Liver (tissue), 9 donors: ENCODE data around the gene GREB1L. TPM values are rescaled to one million over a fixed set of nuclear protein-coding genes. Genes with fewer than 3 reads are reported as not detected.

Experiments used
- DNase-seq: peaks from one replicate; pipeline ENCODE4 v3.0.0-alpha.2; 2017; ENCODE audit warnings: low spot score
- H3K27ac ChIP-seq, 2 donors: one replicate each; pipeline ENCODE4 v1.7.0; 2013; ENCODE audit warnings: inconsistent platforms in 2 of 2, low read length in 2 of 2, control low read depth in 1 of 2, low read depth in 1 of 2, mild to moderate bottlenecking in 1 of 2
- H3K27me3 ChIP-seq, 4 donors: one replicate each; pipeline versions ENCODE4 v1.6.1 to v1.7.0; 2013; ENCODE audit warnings: low read length in 3 of 4, inconsistent platforms in 1 of 4, mild to moderate bottlenecking in 1 of 4, moderate library complexity in 1 of 4; ENCODE audit not compliant: control insufficient read depth in 4 of 4, insufficient read depth in 4 of 4
- H3K36me3 ChIP-seq, 4 donors: one replicate each; pipeline versions ENCODE4 v1.6.1 to v1.7.0; 2013; ENCODE audit warnings: low read length in 3 of 4, mild to moderate bottlenecking in 3 of 4, low read depth in 1 of 4, moderate library complexity in 1 of 4; ENCODE audit not compliant: control insufficient read depth in 4 of 4, insufficient read depth in 3 of 4
- H3K4me1 ChIP-seq, 4 donors: one replicate each; pipeline versions ENCODE4 v1.6.1 to v1.7.0; 2013; ENCODE audit warnings: low read length in 3 of 4, mild to moderate bottlenecking in 3 of 4, moderate library complexity in 1 of 4; ENCODE audit not compliant: control insufficient read depth in 4 of 4, insufficient read depth in 4 of 4
- H3K4me3 ChIP-seq, 3 donors: one replicate each; pipeline versions ENCODE4 v1.6.1 to v1.7.0; 2013; ENCODE audit warnings: low read length in 3 of 3, control low read depth in 1 of 3, low read depth in 1 of 3, mild to moderate bottlenecking in 1 of 3
- H3K9ac ChIP-seq, 2 donors: one replicate each; pipeline ENCODE4 v1.7.0; 2013; ENCODE audit warnings: low read length in 2 of 2, mild to moderate bottlenecking in 2 of 2, moderate library complexity in 2 of 2, control low read depth in 1 of 2, low read depth in 1 of 2
- H3K9me3 ChIP-seq, 4 donors: one replicate each; pipeline versions ENCODE4 v1.6.1 to v1.7.0; 2013; ENCODE audit warnings: low read length in 3 of 4; ENCODE audit not compliant: control insufficient read depth in 4 of 4
- CTCF ChIP-seq: fragments of 150-350 bp; IDR thresholded peaks from 2 replicates; pipeline ENCODE4 v1.5.1; 2017; ENCODE audit warnings: improper control_type of control experiment, low read depth, low read length; ENCODE audit not compliant: missing input control
- EGR1 ChIP-seq, 2 donors: IDR thresholded peaks; 2 replicates each; pipeline ENCODE4 v1.6.1; 2016 to 2018; ENCODE audit warnings: antibody characterized with exemption in 2 of 2, low read depth in 2 of 2
- FOXA1 ChIP-seq: IDR thresholded peaks from 2 replicates; pipeline ENCODE4 v1.6.1; 2016; ENCODE audit warnings: antibody characterized with exemption
- HNF4G ChIP-seq: IDR thresholded peaks from 2 replicates; pipeline ENCODE4 v1.6.1; 2016; ENCODE audit warnings: antibody characterized with exemption
- JUND ChIP-seq, 2 donors: IDR thresholded peaks; 2 replicates each; pipeline ENCODE4 v1.6.1; 2016; ENCODE audit warnings: antibody characterized with exemption in 2 of 2
- NR2F2 ChIP-seq: IDR thresholded peaks from 2 replicates; pipeline ENCODE4 v1.6.1; 2016; ENCODE audit warnings: antibody characterized with exemption
- RAD21 ChIP-seq, 2 donors: IDR thresholded peaks; 2 replicates each; pipeline ENCODE4 v1.6.1; 2016; ENCODE audit warnings: antibody characterized with exemption in 2 of 2, mild to moderate bottlenecking in 2 of 2
- SP1 ChIP-seq: IDR thresholded peaks from 2 replicates; pipeline ENCODE4 v1.6.1; 2018; ENCODE audit warnings: antibody characterized with exemption, mild to moderate bottlenecking
- WGBS: extraction: QIAGEN DNeasy Blood & Tissue Kit; methylation state at CpG from one replicate; pipeline ENCODE4 v1.1.7; 2013; 5-methylcytosine and 5-hydroxymethylcytosine counted together
- polyA plus RNA-seq, 2 donors: library from polyadenylated mRNA; stranded (reverse) in 1 of 2; unstranded in 1 of 2; fragments of 200-250 nt in 1 of 2; fragments of >200 nt in 1 of 2; fragmentation: Nextera tagmentation in 1 of 2; extraction: Ambion mirVana in 1 of 2; gene quantifications; one replicate each; pipeline versions ENCODE4 v1.2.1 to v1.2.3, GENCODE V29; 2013 to 2015
- total RNA-seq, 2 donors: library from RNA; depleted of rRNA; stranded (reverse); fragments of >200 nt; gene quantifications; one replicate each; pipeline ENCODE4 v1.2.3, GENCODE V29; 2014
- TF ChIP-seq, protein P1 (sequence below): IDR thresholded peaks from 2 replicates; pipeline ENCODE4 v1.6.1; 2016; ENCODE audit warnings: antibody characterized with exemption
- TF ChIP-seq, protein P2 (sequence below): IDR thresholded peaks from 2 replicates; pipeline ENCODE4 v1.6.1; 2016; ENCODE audit warnings: antibody characterized with exemption
- donor health status: healthy.
- donor health status: healthy.
- donor health status: healthy.
- donor health status: healthy.
- donor health status: healthy.

Gene GREB1L
- total and polyA plus RNA-seq, 4 donors = 1.2 to 13.1 (median 3.0) TPM

DNA sequence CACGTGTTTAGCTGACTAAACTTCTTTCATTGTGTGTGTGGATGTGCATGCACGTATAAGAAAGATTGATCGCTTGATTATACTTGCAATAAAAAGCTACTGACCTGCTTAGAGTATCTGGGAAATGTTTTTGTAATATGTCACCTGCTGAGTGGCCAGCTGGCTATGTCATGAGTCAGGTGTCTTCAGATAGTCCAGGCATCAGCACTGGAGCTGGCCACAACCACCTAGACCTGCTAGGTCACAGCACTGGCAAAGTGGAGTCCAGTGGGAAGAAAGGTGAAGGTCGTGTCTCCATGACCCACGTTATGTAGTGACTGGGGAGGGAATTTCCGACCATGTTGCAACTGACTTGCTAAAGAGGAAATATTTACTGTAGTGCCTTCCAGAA lies 211.5 kb downstream of the GREB1L start (continued):
- TF ChIP-seq, protein P1, sequence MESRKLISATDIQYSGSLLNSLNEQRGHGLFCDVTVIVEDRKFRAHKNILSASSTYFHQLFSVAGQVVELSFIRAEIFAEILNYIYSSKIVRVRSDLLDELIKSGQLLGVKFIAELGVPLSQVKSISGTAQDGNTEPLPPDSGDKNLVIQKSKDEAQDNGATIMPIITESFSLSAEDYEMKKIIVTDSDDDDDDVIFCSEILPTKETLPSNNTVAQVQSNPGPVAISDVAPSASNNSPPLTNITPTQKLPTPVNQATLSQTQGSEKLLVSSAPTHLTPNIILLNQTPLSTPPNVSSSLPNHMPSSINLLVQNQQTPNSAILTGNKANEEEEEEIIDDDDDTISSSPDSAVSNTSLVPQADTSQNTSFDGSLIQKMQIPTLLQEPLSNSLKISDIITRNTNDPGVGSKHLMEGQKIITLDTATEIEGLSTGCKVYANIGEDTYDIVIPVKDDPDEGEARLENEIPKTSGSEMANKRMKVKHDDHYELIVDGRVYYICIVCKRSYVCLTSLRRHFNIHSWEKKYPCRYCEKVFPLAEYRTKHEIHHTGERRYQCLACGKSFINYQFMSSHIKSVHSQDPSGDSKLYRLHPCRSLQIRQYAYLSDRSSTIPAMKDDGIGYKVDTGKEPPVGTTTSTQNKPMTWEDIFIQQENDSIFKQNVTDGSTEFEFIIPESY = peak; percentile 35
- TF ChIP-seq CTCF (no peak), EGR1 (IDR thresholded peaks at IDR 0.05; ENCODE audit: low read depth in 2 of 2) (no peak)

GRCh38 chr18:21454725-21455124 lies 212.7 kb downstream of the GREB1L start:
- H3K4me3 ChIP-seq = no peak overlapping the region
- H3K36me3 ChIP-seq = no peaks in the 10 kb centered on the region
- 95% methylated on average over 5 of the region's 5 CpGs for WGBS
- no peaks in the 10 kb centered on the region for H3K9me3 ChIP-seq
- DNase-seq = no peak
- H3K4me1 ChIP-seq = peaks cover 2 to 20% (median 15%) of the 10 kb centered on the region in 4 donors
- no peak overlapping the region for H3K9ac ChIP-seq
- H3K27ac ChIP-seq = no peak overlapping the region
- TF ChIP-seq FOXA1 (no peak), CTCF (no peak), EGR1 (IDR thresholded peaks at IDR 0.05; ENCODE audit: low read depth in 2 of 2) (no peak), HNF4G (no peak), SP1 (no peak), RAD21 (IDR thresholded peaks at IDR 0.05) (no peak), JUND (IDR thresholded peaks at IDR 0.05) (no peak), NR2F2 (no peak)
- TF ChIP-seq, protein P1 = no peak
- TF ChIP-seq, protein P2, sequence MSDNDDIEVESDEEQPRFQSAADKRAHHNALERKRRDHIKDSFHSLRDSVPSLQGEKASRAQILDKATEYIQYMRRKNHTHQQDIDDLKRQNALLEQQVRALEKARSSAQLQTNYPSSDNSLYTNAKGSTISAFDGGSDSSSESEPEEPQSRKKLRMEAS = no peak
- no peaks in the 10 kb centered on the region for H3K27me3 ChIP-seq
